Measurements from ENCODE around the gene TMEM87A.

The TMEM87A gene

GRCh38 chr15:42287931-42288330 is 14.7 kb upstream of the TMEM87A start:
- Histone ChIP-seq H3K9me3 (ENCODE audit: control insufficient read depth in 1 of 2, low read length in 2 of 2) (no peaks in the 10 kb centered on the region), H3K27ac (ENCODE audit: low read depth, low read length) (no peak overlapping the region), H3K36me3 (ENCODE audit: control insufficient read depth in 1 of 2, insufficient read depth in 2 of 2, low read length in 2 of 2) (peaks cover 18 to 42% of the 10 kb centered on the region in 2 donors), H3K4me1 (ENCODE audit: control insufficient read depth in 1 of 2, insufficient read depth in 2 of 2, low read length in 2 of 2) (peaks cover 9 to 10% of the 10 kb centered on the region in 2 donors), H3K27me3 (ENCODE audit: control insufficient read depth in 1 of 2, insufficient read depth in 2 of 2, low read length in 2 of 2) (no peaks in the 10 kb centered on the region), H3K9ac (ENCODE audit: low read depth in 1 of 2, low read length in 2 of 2) (no peak overlapping the region), H3K4me3 (ENCODE audit: low read depth in 1 of 2, low read length in 2 of 2) (no peak overlapping the region)

- Histone ChIP-seq H3K4me3 (ENCODE audit: low read depth in 1 of 2, low read length in 2 of 2) (no peak overlapping the region), H3K4me1 (ENCODE audit: control insufficient read depth in 1 of 2, insufficient read depth in 2 of 2, low read length in 2 of 2) (peaks cover 9 to 10% of the 10 kb centered on the region in 2 donors), H3K9me3 (ENCODE audit: control insufficient read depth in 1 of 2, low read length in 2 of 2) (no peaks in the 10 kb centered on the region), H3K27me3 (ENCODE audit: control insufficient read depth in 1 of 2, insufficient read depth in 2 of 2, low read length in 2 of 2) (no peaks in the 10 kb centered on the region), H3K27ac (ENCODE audit: low read depth, low read length) (no peak overlapping the region), H3K9ac (ENCODE audit: low read depth in 1 of 2, low read length in 2 of 2) (no peak overlapping the region), H3K36me3 (ENCODE audit: control insufficient read depth in 1 of 2, insufficient read depth in 2 of 2, low read length in 2 of 2) (peaks cover 11 to 39% of the 10 kb centered on the region in 2 donors)
These were observed 13.3 kb upstream of the TMEM87A start for GRCh38 chr15:42286445-42287029.

GRCh38 chr15:42285034-42285433 is 11.8 kb upstream of the TMEM87A start:
- H3K9me3 ChIP-seq (ENCODE audit: control insufficient read depth in 1 of 2, low read length in 2 of 2), result no peaks in the 10 kb centered on the region
- H3K4me1 ChIP-seq (ENCODE audit: control insufficient read depth in 1 of 2, insufficient read depth in 2 of 2, low read length in 2 of 2), result peaks cover 9 to 10% of the 10 kb centered on the region in 2 donors
- H3K4me3 ChIP-seq (ENCODE audit: low read depth in 1 of 2, low read length in 2 of 2), result no peak overlapping the region
- no peak overlapping the region for H3K9ac ChIP-seq (ENCODE audit: low read depth in 1 of 2, low read length in 2 of 2)
- H3K36me3 ChIP-seq (ENCODE audit: control insufficient read depth in 1 of 2, insufficient read depth in 2 of 2, low read length in 2 of 2), result peaks cover 15 to 43% of the 10 kb centered on the region in 2 donors
- no peak overlapping the region for H3K27ac ChIP-seq (ENCODE audit: low read depth, low read length)
- H3K27me3 ChIP-seq (ENCODE audit: control insufficient read depth in 1 of 2, insufficient read depth in 2 of 2, low read length in 2 of 2), result no peaks in the 10 kb centered on the region

GRCh38 chr15:42284551-42284950 is 11.3 kb upstream of the TMEM87A start:
- Histone ChIP-seq H3K4me3 (ENCODE audit: low read depth in 1 of 2, low read length in 2 of 2) (no peak overlapping the region), H3K36me3 (ENCODE audit: control insufficient read depth in 1 of 2, insufficient read depth in 2 of 2, low read length in 2 of 2) (peaks cover 15 to 40% of the 10 kb centered on the region in 2 donors)

GRCh38 chr15:42283671-42284070 is 10.4 kb upstream of the TMEM87A start:
- Histone ChIP-seq H3K4me1 (ENCODE audit: control insufficient read depth in 1 of 2, insufficient read depth in 2 of 2, low read length in 2 of 2) (peaks cover 9 to 10% of the 10 kb centered on the region in 2 donors), H3K9me3 (ENCODE audit: control insufficient read depth in 1 of 2, low read length in 2 of 2) (no peaks in the 10 kb centered on the region), H3K36me3 (ENCODE audit: control insufficient read depth in 1 of 2, insufficient read depth in 2 of 2, low read length in 2 of 2) (peaks cover 18 to 44% of the 10 kb centered on the region in 2 donors), H3K4me3 (ENCODE audit: low read depth in 1 of 2, low read length in 2 of 2) (no peak overlapping the region), H3K9ac (ENCODE audit: low read depth in 1 of 2, low read length in 2 of 2) (no peak overlapping the region), H3K27ac (ENCODE audit: low read depth, low read length) (no peak overlapping the region), H3K27me3 (ENCODE audit: control insufficient read depth in 1 of 2, insufficient read depth in 2 of 2, low read length in 2 of 2) (no peaks in the 10 kb centered on the region)

More at GRCh38 chr15:42284551-42284950, 11.3 kb upstream of the TMEM87A start:
- Histone ChIP-seq H3K9me3 (ENCODE audit: control insufficient read depth in 1 of 2, low read length in 2 of 2) (no peaks in the 10 kb centered on the region), H3K9ac (ENCODE audit: low read depth in 1 of 2, low read length in 2 of 2) (no peak overlapping the region), H3K4me1 (ENCODE audit: control insufficient read depth in 1 of 2, insufficient read depth in 2 of 2, low read length in 2 of 2) (peaks cover 9 to 10% of the 10 kb centered on the region in 2 donors), H3K27ac (ENCODE audit: low read depth, low read length) (no peak overlapping the region), H3K27me3 (ENCODE audit: control insufficient read depth in 1 of 2, insufficient read depth in 2 of 2, low read length in 2 of 2) (no peaks in the 10 kb centered on the region)

GRCh38 chr15:42282926-42283325 is 9.7 kb upstream of the TMEM87A start:
- no peak overlapping the region for H3K4me3 ChIP-seq (ENCODE audit: low read depth in 1 of 2, low read length in 2 of 2)
- no peak overlapping the region for H3K9ac ChIP-seq (ENCODE audit: low read depth in 1 of 2, low read length in 2 of 2)
- H3K27me3 ChIP-seq (ENCODE audit: control insufficient read depth in 1 of 2, insufficient read depth in 2 of 2, low read length in 2 of 2), result no peaks in the 10 kb centered on the region
- H3K4me1 ChIP-seq (ENCODE audit: control insufficient read depth in 1 of 2, insufficient read depth in 2 of 2, low read length in 2 of 2), result peaks cover 9 to 10% of the 10 kb centered on the region in 2 donors
- no peak overlapping the region for H3K27ac ChIP-seq (ENCODE audit: low read depth, low read length)
- H3K36me3 ChIP-seq (ENCODE audit: control insufficient read depth in 1 of 2, insufficient read depth in 2 of 2, low read length in 2 of 2), result peaks cover 18 to 48% of the 10 kb centered on the region in 2 donors
- no peaks in the 10 kb centered on the region for H3K9me3 ChIP-seq (ENCODE audit: control insufficient read depth in 1 of 2, low read length in 2 of 2)

- peaks cover 18 to 48% of the 10 kb centered on the region in 2 donors for H3K36me3 ChIP-seq (ENCODE audit: control insufficient read depth in 1 of 2, insufficient read depth in 2 of 2, low read length in 2 of 2)
- H3K9ac ChIP-seq (ENCODE audit: low read depth in 1 of 2, low read length in 2 of 2), result no peak overlapping the region
- H3K9me3 ChIP-seq (ENCODE audit: control insufficient read depth in 1 of 2, low read length in 2 of 2), result no peaks in the 10 kb centered on the region
- H3K27me3 ChIP-seq (ENCODE audit: control insufficient read depth in 1 of 2, insufficient read depth in 2 of 2, low read length in 2 of 2), result no peaks in the 10 kb centered on the region
- peaks cover 9 to 10% of the 10 kb centered on the region in 2 donors for H3K4me1 ChIP-seq (ENCODE audit: control insufficient read depth in 1 of 2, insufficient read depth in 2 of 2, low read length in 2 of 2)
- no peak overlapping the region for H3K27ac ChIP-seq (ENCODE audit: low read depth, low read length)
- H3K4me3 ChIP-seq (ENCODE audit: low read depth in 1 of 2, low read length in 2 of 2), result no peak overlapping the region
These were observed 9.1 kb upstream of the TMEM87A start for GRCh38 chr15:42282344-42282743.

- Histone ChIP-seq H3K27ac (ENCODE audit: low read depth, low read length) (no peak overlapping the region), H3K27me3 (ENCODE audit: control insufficient read depth in 1 of 2, insufficient read depth in 2 of 2, low read length in 2 of 2) (no peaks in the 10 kb centered on the region), H3K4me1 (ENCODE audit: control insufficient read depth in 1 of 2, insufficient read depth in 2 of 2, low read length in 2 of 2) (peaks cover 7 to 15% of the 10 kb centered on the region in 2 donors), H3K36me3 (ENCODE audit: control insufficient read depth in 1 of 2, insufficient read depth in 2 of 2, low read length in 2 of 2) (peaks cover 18 to 43% of the 10 kb centered on the region in 2 donors), H3K4me3 (ENCODE audit: low read depth in 1 of 2, low read length in 2 of 2) (no peak overlapping the region), H3K9me3 (ENCODE audit: control insufficient read depth in 1 of 2, low read length in 2 of 2) (no peaks in the 10 kb centered on the region), H3K9ac (ENCODE audit: low read depth in 1 of 2, low read length in 2 of 2) (no peak overlapping the region)
These were observed 6.0 kb upstream of the TMEM87A start for GRCh38 chr15:42279234-42279723.

- H3K27me3 ChIP-seq (ENCODE audit: control insufficient read depth in 1 of 2, insufficient read depth in 2 of 2, low read length in 2 of 2), result no peaks in the 10 kb centered on the region
- no peaks in the 10 kb centered on the region for H3K9me3 ChIP-seq (ENCODE audit: control insufficient read depth in 1 of 2, low read length in 2 of 2)
- H3K27ac ChIP-seq (ENCODE audit: low read depth, low read length), result no peak overlapping the region
- H3K36me3 ChIP-seq (ENCODE audit: control insufficient read depth in 1 of 2, insufficient read depth in 2 of 2, low read length in 2 of 2), result peaks cover 9 to 29% of the 10 kb centered on the region in 2 donors
- H3K9ac ChIP-seq (ENCODE audit: low read depth in 1 of 2, low read length in 2 of 2), result no peak overlapping the region
- no peak overlapping the region for H3K4me3 ChIP-seq (ENCODE audit: low read depth in 1 of 2, low read length in 2 of 2)
- H3K4me1 ChIP-seq (ENCODE audit: control insufficient read depth in 1 of 2, insufficient read depth in 2 of 2, low read length in 2 of 2), result peaks cover 15 to 21% of the 10 kb centered on the region in 2 donors
These were observed 3.5 kb upstream of the TMEM87A start for GRCh38 chr15:42276762-42277161.

GRCh38 chr15:42275780-42276391 is 2.7 kb upstream of the TMEM87A start:
- H3K36me3 ChIP-seq (ENCODE audit: control insufficient read depth in 1 of 2, insufficient read depth in 2 of 2, low read length in 2 of 2), result peaks cover 8 to 22% of the 10 kb centered on the region in 2 donors
- H3K27ac ChIP-seq (ENCODE audit: low read depth, low read length), result no peak overlapping the region
- no peaks in the 10 kb centered on the region for H3K9me3 ChIP-seq (ENCODE audit: control insufficient read depth in 1 of 2, low read length in 2 of 2)
- H3K9ac ChIP-seq (ENCODE audit: low read depth in 1 of 2, low read length in 2 of 2), result peak overlapping the region; percentile 69 to 97
- H3K27me3 ChIP-seq (ENCODE audit: control insufficient read depth in 1 of 2, insufficient read depth in 2 of 2, low read length in 2 of 2), result no peaks in the 10 kb centered on the region
- peak overlapping the region; percentile 36 to 94 for H3K4me3 ChIP-seq (ENCODE audit: low read depth in 1 of 2, low read length in 2 of 2)
- H3K4me1 ChIP-seq (ENCODE audit: control insufficient read depth in 1 of 2, insufficient read depth in 2 of 2, low read length in 2 of 2), result peaks cover 22 to 27% of the 10 kb centered on the region in 2 donors
